Measurements from ENCODE around the gene HS3ST2.

DNA sequence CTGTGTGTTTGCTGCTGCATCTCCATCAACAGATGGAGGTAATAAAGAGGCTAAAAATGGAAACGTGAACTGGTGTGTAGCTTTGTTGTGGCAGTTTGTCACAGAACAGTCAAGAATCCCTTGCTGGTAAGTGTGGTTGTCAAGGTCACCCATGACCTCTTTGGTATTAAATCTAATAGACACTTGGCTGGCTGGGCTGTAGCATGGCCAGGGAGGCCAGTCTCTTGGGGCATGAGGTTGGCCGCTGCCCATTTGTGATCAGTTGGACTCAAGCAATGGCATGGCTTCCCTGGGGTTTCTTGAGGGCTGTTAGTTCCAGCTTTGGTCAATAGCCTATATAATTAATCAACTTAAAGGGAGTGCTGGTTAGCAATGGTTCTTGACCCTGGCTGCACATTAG, 14.8 kb upstream of the HS3ST2 start:
- TF ChIP-seq POLR2AphosphoS5 (IDR thresholded peaks at IDR 0.05; ENCODE audit: low read depth, low read length) (no peak), POLR2A (IDR thresholded peaks at IDR 0.05; ENCODE audit: low read depth, low read length) (no peak), SPI1 (IDR thresholded peaks at IDR 0.05; ENCODE audit: low read depth, low read length) (no peak), PAX5 (IDR thresholded peaks at IDR 0.05; ENCODE audit: insufficient read depth, low read length, severe bottlenecking) (no peak), TAF1 (IDR thresholded peaks at IDR 0.05; ENCODE audit: low read depth, low read length) (no peak)

Data from GM12891 (cell line).